Measurements from ENCODE around the gene CA10.

CA10 gene

GRCh38 chr17:51759260-51759659 lies 399.3 kb downstream of the CA10 start:
- Histone ChIP-seq H3K4me3 (ENCODE audit: low read length in 2 of 2) (no peak overlapping the region), H3K4me1 (ENCODE audit: control insufficient read depth in 2 of 2, insufficient read depth in 1 of 2, low read depth in 1 of 2, low read length in 2 of 2) (peaks cover 0 to 4% of the 10 kb centered on the region in 2 donors), H4K91ac (ENCODE audit: low read depth, low read length, poor library complexity) (no peak overlapping the region), H3K9ac (ENCODE audit: low read depth, low read length, poor library complexity) (no peak overlapping the region), H2BK12ac (ENCODE audit: low read length) (no peak overlapping the region), H3K27ac (replicated peaks; ENCODE audit: low read length) (no peak overlapping the region), H3K14ac (ENCODE audit: low read length) (no peak overlapping the region), H3K23ac (ENCODE audit: low read depth, low read length, poor library complexity) (no peak overlapping the region), H3K4ac (ENCODE audit: low read length) (no peak overlapping the region), H3K18ac (ENCODE audit: low read length) (no peak overlapping the region), H3K4me2 (ENCODE audit: insufficient read depth, low read length, poor library complexity, severe bottlenecking) (no peak overlapping the region), H3K79me1 (ENCODE audit: low read depth, low read length) (no peaks in the 10 kb centered on the region), H3K36me3 (replicated peaks in 1 of 2; ENCODE audit: control insufficient read depth in 2 of 2, insufficient read depth in 2 of 2, low read length in 2 of 2) (no peaks in the 10 kb centered on the region), H2BK15ac (ENCODE audit: low read length) (no peak overlapping the region), H4K8ac (ENCODE audit: low read depth, low read length) (no peak overlapping the region), H2BK120ac (ENCODE audit: low read depth, low read length) (no peak overlapping the region), H3K27me3 (ENCODE audit: control insufficient read depth in 3 of 3, insufficient read depth in 3 of 3, low read depth in 1 of 3, low read length in 3 of 3) (no peaks in the 10 kb centered on the region), H2BK5ac (ENCODE audit: low read length) (no peak overlapping the region), H3K9me3 (replicated peaks in 1 of 2; ENCODE audit: control insufficient read depth in 2 of 2, insufficient read depth in 1 of 2, low read depth in 1 of 2, low read length in 2 of 2) (no peaks in the 10 kb centered on the region), H2AFZ (ENCODE audit: low read length) (no peak overlapping the region), H2AK5ac (ENCODE audit: low read depth, low read length) (no peak overlapping the region)
- WGBS, 2 donors (ENCODE audit: extremely low coverage in 2 of 2, insufficient read length in 2 of 2, insufficient replicate concordance in 1 of 2): no CpG with 5 or more reads among the region's 1 CpG
- DNase-seq (ENCODE audit: low spot score): no peak

- no peak overlapping the region for H2BK15ac ChIP-seq (ENCODE audit: low read length)
- H3K14ac ChIP-seq (ENCODE audit: low read length): no peak overlapping the region
- no peak overlapping the region for H4K8ac ChIP-seq (ENCODE audit: low read depth, low read length)
- no peaks in the 10 kb centered on the region for H3K4me1 ChIP-seq (ENCODE audit: control insufficient read depth in 2 of 2, insufficient read depth in 1 of 2, low read depth in 1 of 2, low read length in 2 of 2)
- no peak overlapping the region for H3K4ac ChIP-seq (ENCODE audit: low read length)
- no peak for DNase-seq (ENCODE audit: low spot score)
- no peak overlapping the region for H2BK120ac ChIP-seq (ENCODE audit: low read depth, low read length)
- H2AK5ac ChIP-seq (ENCODE audit: low read depth, low read length): no peak overlapping the region
- H3K23ac ChIP-seq (ENCODE audit: low read depth, low read length, poor library complexity): no peak overlapping the region
- H3K9ac ChIP-seq (ENCODE audit: low read depth, low read length, poor library complexity): no peak overlapping the region
- H4K91ac ChIP-seq (ENCODE audit: low read depth, low read length, poor library complexity): no peak overlapping the region
- H3K36me3 ChIP-seq (replicated peaks in 1 of 2; ENCODE audit: control insufficient read depth in 2 of 2, insufficient read depth in 2 of 2, low read length in 2 of 2): no peaks in the 10 kb centered on the region
- H3K4me2 ChIP-seq (ENCODE audit: insufficient read depth, low read length, poor library complexity, severe bottlenecking): no peak overlapping the region
- no CpG with 5 or more reads among the region's 1 CpG for WGBS, 2 donors (ENCODE audit: extremely low coverage in 2 of 2, insufficient read length in 2 of 2, insufficient replicate concordance in 1 of 2)
- H2AFZ ChIP-seq (ENCODE audit: low read length): no peak overlapping the region
- H2BK5ac ChIP-seq (ENCODE audit: low read length): no peak overlapping the region
- no peak overlapping the region for H2BK12ac ChIP-seq (ENCODE audit: low read length)
- no peak overlapping the region for H3K27ac ChIP-seq (replicated peaks; ENCODE audit: low read length)
- no peaks in the 10 kb centered on the region for H3K79me1 ChIP-seq (ENCODE audit: low read depth, low read length)
- no peak overlapping the region for H3K18ac ChIP-seq (ENCODE audit: low read length)
- H3K27me3 ChIP-seq (ENCODE audit: control insufficient read depth in 3 of 3, insufficient read depth in 3 of 3, low read depth in 1 of 3, low read length in 3 of 3): no peaks in the 10 kb centered on the region
- no peaks in the 10 kb centered on the region for H3K9me3 ChIP-seq (replicated peaks in 1 of 2; ENCODE audit: control insufficient read depth in 2 of 2, insufficient read depth in 1 of 2, low read depth in 1 of 2, low read length in 2 of 2)
- no peak overlapping the region for H3K4me3 ChIP-seq (ENCODE audit: low read length in 2 of 2)
Measured at GRCh38 chr17:51751072-51751471, 407.4 kb downstream of the CA10 start.

- Histone ChIP-seq H3K9ac (ENCODE audit: low read depth, low read length, poor library complexity) (no peak overlapping the region), H3K18ac (ENCODE audit: low read length) (no peak overlapping the region), H2BK120ac (ENCODE audit: low read depth, low read length) (peak overlapping the region; percentile 11), H3K27ac (replicated peaks; ENCODE audit: low read length) (no peak overlapping the region), H3K23ac (ENCODE audit: low read depth, low read length, poor library complexity) (no peak overlapping the region), H3K9me3 (replicated peaks in 1 of 2; ENCODE audit: control insufficient read depth in 2 of 2, insufficient read depth in 1 of 2, low read depth in 1 of 2, low read length in 2 of 2) (no peaks in the 10 kb centered on the region), H2BK12ac (ENCODE audit: low read length) (no peak overlapping the region), H3K14ac (ENCODE audit: low read length) (no peak overlapping the region), H4K8ac (ENCODE audit: low read depth, low read length) (no peak overlapping the region), H3K4me3 (ENCODE audit: low read length in 2 of 2) (no peak overlapping the region), H3K27me3 (ENCODE audit: control insufficient read depth in 3 of 3, insufficient read depth in 3 of 3, low read depth in 1 of 3, low read length in 3 of 3) (no peaks in the 10 kb centered on the region), H2BK15ac (ENCODE audit: low read length) (no peak overlapping the region), H2BK5ac (ENCODE audit: low read length) (no peak overlapping the region), H2AFZ (ENCODE audit: low read length) (no peak overlapping the region), H3K79me1 (ENCODE audit: low read depth, low read length) (no peaks in the 10 kb centered on the region), H4K91ac (ENCODE audit: low read depth, low read length, poor library complexity) (no peak overlapping the region), H3K4ac (ENCODE audit: low read length) (peak overlapping the region; percentile 15), H2AK5ac (ENCODE audit: low read depth, low read length) (no peak overlapping the region), H3K4me1 (ENCODE audit: control insufficient read depth in 2 of 2, insufficient read depth in 1 of 2, low read depth in 1 of 2, low read length in 2 of 2) (peaks cover 0 to 2% of the 10 kb centered on the region in 2 donors), H3K4me2 (ENCODE audit: insufficient read depth, low read length, poor library complexity, severe bottlenecking) (no peak overlapping the region), H3K36me3 (replicated peaks in 1 of 2; ENCODE audit: control insufficient read depth in 2 of 2, insufficient read depth in 2 of 2, low read length in 2 of 2) (no peaks in the 10 kb centered on the region)
- no CpG with 5 or more reads among the region's 9 CpGs for WGBS, 2 donors (ENCODE audit: extremely low coverage in 2 of 2, insufficient read length in 2 of 2, insufficient replicate concordance in 1 of 2)
- DNase-seq (ENCODE audit: low spot score): no peak
Measured at GRCh38 chr17:51748749-51749604, 409.5 kb downstream of the CA10 start.

- H2AK5ac ChIP-seq (ENCODE audit: low read depth, low read length): no peak overlapping the region
- H3K4me1 ChIP-seq (ENCODE audit: control insufficient read depth in 2 of 2, insufficient read depth in 1 of 2, low read depth in 1 of 2, low read length in 2 of 2): peaks cover 0 to 2% of the 10 kb centered on the region in 2 donors
- no peaks in the 10 kb centered on the region for H3K79me1 ChIP-seq (ENCODE audit: low read depth, low read length)
- H3K4me2 ChIP-seq (ENCODE audit: insufficient read depth, low read length, poor library complexity, severe bottlenecking): no peak overlapping the region
- H3K4ac ChIP-seq (ENCODE audit: low read length): no peak overlapping the region
- no peak overlapping the region for H4K8ac ChIP-seq (ENCODE audit: low read depth, low read length)
- H3K23ac ChIP-seq (ENCODE audit: low read depth, low read length, poor library complexity): no peak overlapping the region
- H3K27me3 ChIP-seq (ENCODE audit: control insufficient read depth in 3 of 3, insufficient read depth in 3 of 3, low read depth in 1 of 3, low read length in 3 of 3): no peaks in the 10 kb centered on the region
- no peak overlapping the region for H2BK15ac ChIP-seq (ENCODE audit: low read length)
- no peak overlapping the region for H3K9ac ChIP-seq (ENCODE audit: low read depth, low read length, poor library complexity)
- H3K14ac ChIP-seq (ENCODE audit: low read length): no peak overlapping the region
- no peaks in the 10 kb centered on the region for H3K36me3 ChIP-seq (replicated peaks in 1 of 2; ENCODE audit: control insufficient read depth in 2 of 2, insufficient read depth in 2 of 2, low read length in 2 of 2)
- H2BK5ac ChIP-seq (ENCODE audit: low read length): no peak overlapping the region
- H2BK12ac ChIP-seq (ENCODE audit: low read length): no peak overlapping the region
- H3K18ac ChIP-seq (ENCODE audit: low read length): no peak overlapping the region
- H3K4me3 ChIP-seq (ENCODE audit: low read length in 2 of 2): no peak overlapping the region
- H4K91ac ChIP-seq (ENCODE audit: low read depth, low read length, poor library complexity): no peak overlapping the region
- no peak overlapping the region for H2AFZ ChIP-seq (ENCODE audit: low read length)
- no peaks in the 10 kb centered on the region for H3K9me3 ChIP-seq (replicated peaks in 1 of 2; ENCODE audit: control insufficient read depth in 2 of 2, insufficient read depth in 1 of 2, low read depth in 1 of 2, low read length in 2 of 2)
- H3K27ac ChIP-seq (replicated peaks; ENCODE audit: low read length): no peak overlapping the region
- no peak overlapping the region for H2BK120ac ChIP-seq (ENCODE audit: low read depth, low read length)
- DNase-seq (ENCODE audit: low spot score): no peak
Measured at GRCh38 chr17:51746421-51746820, 412.1 kb downstream of the CA10 start.
